HL-60 (cell line): ENCODE results near the gene GLRA1.
"Not testable (repeated sequence)": the region's sequence is repeated elsewhere in the genome, so short reads cannot be mapped to it uniquely, and the experiment has no call there.

Source experiments
- GABPA ChIP-seq: IDR thresholded peaks from 2 replicates; pipeline ENCODE4 v1.6.1; 2012; ENCODE audit warnings: low read depth
- POLR2AphosphoS5 ChIP-seq: IDR thresholded peaks from 2 replicates; pipeline ENCODE4 v1.6.1; 2012; ENCODE audit warnings: low read depth
- TF ChIP-seq, protein P1 (sequence below): IDR thresholded peaks from one replicate; pipeline ENCODE4 v1.5.1; 2011; ENCODE audit warnings: low read length, control low read depth, inconsistent platforms; ENCODE audit not compliant: insufficient read depth
- TF ChIP-seq, protein P2 (sequence below): IDR thresholded peaks from 2 replicates; pipeline ENCODE4 v1.6.1; 2012; ENCODE audit warnings: low read depth; ENCODE audit not compliant: insufficient replicate concordance

- TF ChIP-seq, protein P1, sequence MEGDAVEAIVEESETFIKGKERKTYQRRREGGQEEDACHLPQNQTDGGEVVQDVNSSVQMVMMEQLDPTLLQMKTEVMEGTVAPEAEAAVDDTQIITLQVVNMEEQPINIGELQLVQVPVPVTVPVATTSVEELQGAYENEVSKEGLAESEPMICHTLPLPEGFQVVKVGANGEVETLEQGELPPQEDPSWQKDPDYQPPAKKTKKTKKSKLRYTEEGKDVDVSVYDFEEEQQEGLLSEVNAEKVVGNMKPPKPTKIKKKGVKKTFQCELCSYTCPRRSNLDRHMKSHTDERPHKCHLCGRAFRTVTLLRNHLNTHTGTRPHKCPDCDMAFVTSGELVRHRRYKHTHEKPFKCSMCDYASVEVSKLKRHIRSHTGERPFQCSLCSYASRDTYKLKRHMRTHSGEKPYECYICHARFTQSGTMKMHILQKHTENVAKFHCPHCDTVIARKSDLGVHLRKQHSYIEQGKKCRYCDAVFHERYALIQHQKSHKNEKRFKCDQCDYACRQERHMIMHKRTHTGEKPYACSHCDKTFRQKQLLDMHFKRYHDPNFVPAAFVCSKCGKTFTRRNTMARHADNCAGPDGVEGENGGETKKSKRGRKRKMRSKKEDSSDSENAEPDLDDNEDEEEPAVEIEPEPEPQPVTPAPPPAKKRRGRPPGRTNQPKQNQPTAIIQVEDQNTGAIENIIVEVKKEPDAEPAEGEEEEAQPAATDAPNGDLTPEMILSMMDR = not testable (repeated sequence)
- TF ChIP-seq GABPA, POLR2AphosphoS5: not testable (repeated sequence)
- TF ChIP-seq, protein P2, sequence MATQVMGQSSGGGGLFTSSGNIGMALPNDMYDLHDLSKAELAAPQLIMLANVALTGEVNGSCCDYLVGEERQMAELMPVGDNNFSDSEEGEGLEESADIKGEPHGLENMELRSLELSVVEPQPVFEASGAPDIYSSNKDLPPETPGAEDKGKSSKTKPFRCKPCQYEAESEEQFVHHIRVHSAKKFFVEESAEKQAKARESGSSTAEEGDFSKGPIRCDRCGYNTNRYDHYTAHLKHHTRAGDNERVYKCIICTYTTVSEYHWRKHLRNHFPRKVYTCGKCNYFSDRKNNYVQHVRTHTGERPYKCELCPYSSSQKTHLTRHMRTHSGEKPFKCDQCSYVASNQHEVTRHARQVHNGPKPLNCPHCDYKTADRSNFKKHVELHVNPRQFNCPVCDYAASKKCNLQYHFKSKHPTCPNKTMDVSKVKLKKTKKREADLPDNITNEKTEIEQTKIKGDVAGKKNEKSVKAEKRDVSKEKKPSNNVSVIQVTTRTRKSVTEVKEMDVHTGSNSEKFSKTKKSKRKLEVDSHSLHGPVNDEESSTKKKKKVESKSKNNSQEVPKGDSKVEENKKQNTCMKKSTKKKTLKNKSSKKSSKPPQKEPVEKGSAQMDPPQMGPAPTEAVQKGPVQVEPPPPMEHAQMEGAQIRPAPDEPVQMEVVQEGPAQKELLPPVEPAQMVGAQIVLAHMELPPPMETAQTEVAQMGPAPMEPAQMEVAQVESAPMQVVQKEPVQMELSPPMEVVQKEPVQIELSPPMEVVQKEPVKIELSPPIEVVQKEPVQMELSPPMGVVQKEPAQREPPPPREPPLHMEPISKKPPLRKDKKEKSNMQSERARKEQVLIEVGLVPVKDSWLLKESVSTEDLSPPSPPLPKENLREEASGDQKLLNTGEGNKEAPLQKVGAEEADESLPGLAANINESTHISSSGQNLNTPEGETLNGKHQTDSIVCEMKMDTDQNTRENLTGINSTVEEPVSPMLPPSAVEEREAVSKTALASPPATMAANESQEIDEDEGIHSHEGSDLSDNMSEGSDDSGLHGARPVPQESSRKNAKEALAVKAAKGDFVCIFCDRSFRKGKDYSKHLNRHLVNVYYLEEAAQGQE = not testable (repeated sequence)
Observed at GRCh38 chr5:151832843-151833242, 91.8 kb downstream of the GLRA1 start.
